Embryonic facial prominence (tissue), 1 donor: Measurements from ENCODE around the gene MPO.
A peak's percentile ranks its signal among the peaks of the same experiment; 100 is the strongest.

ENCODE experiments used
- DNase-seq: peaks from one replicate; pipeline ENCODE4 v3.0.0-alpha.2; 2016; ENCODE audit errors: extremely low spot score

The MPO gene

GRCh38 chr17:58264407-58265103, 16.2 kb downstream of the MPO start:
- no peak for DNase-seq

- DNase-seq: no peak
Observed at GRCh38 chr17:58263773-58264172, 17.0 kb downstream of the MPO start.

- no peak for DNase-seq
Observed at GRCh38 chr17:58262149-58262548, 18.6 kb downstream of the MPO start.

- DNase-seq: no peak
Observed at GRCh38 chr17:58254803-58255202, 25.9 kb downstream of the MPO start.

- no peak for DNase-seq
Observed at GRCh38 chr17:58253082-58253481, 27.7 kb downstream of the MPO start.

- DNase-seq: no peak
Observed at GRCh38 chr17:58252141-58252540, 28.6 kb downstream of the MPO start.

- no peak for DNase-seq
Observed at GRCh38 chr17:58250344-58251011, 30.3 kb downstream of the MPO start.

- peak; percentile 31 for DNase-seq
Observed at GRCh38 chr17:58249270-58250133, 31.2 kb downstream of the MPO start.

- DNase-seq: no peak
Observed at GRCh38 chr17:58248955-58249269, 31.8 kb downstream of the MPO start.

- DNase-seq: no peak
Observed at GRCh38 chr17:58247511-58248363, 33.0 kb downstream of the MPO start.

- no peak for DNase-seq
Observed at GRCh38 chr17:58246781-58247180, 34.0 kb downstream of the MPO start.

GRCh38 chr17:58246104-58246740, 34.5 kb downstream of the MPO start:
- no peak for DNase-seq

GRCh38 chr17:58245428-58246103, 35.2 kb downstream of the MPO start:
- DNase-seq: no peak

- DNase-seq: no peak
Observed at GRCh38 chr17:58244963-58245362, 35.8 kb downstream of the MPO start.

GRCh38 chr17:58242171-58242784, 38.5 kb downstream of the MPO start:
- DNase-seq: no peak

- DNase-seq: no peak
Observed at GRCh38 chr17:58239987-58240386, 40.7 kb downstream of the MPO start.

GRCh38 chr17:58238147-58238634, 42.5 kb downstream of the MPO start, which contains the start of gene LPO:
TSS of gene LPO (plus strand) at chr17:58238584. CDS start at chr17:58242980, 4,396 bp downstream.
- DNase-seq: no peak

GRCh38 chr17:58236394-58236793, 44.3 kb downstream of the MPO start:
- no peak for DNase-seq

GRCh38 chr17:58235821-58236220, 44.9 kb downstream of the MPO start:
- DNase-seq: no peak

- DNase-seq: no peak
Observed at GRCh38 chr17:58234512-58234911, 46.2 kb downstream of the MPO start.
